A673 (cell line): ENCODE results near the gene GPATCH3. TPM values are rescaled to one million over a fixed set of nuclear protein-coding genes. Genes with fewer than 3 reads are reported as not detected.
"Not testable (repeated sequence)": the region's sequence is repeated elsewhere in the genome, so short reads cannot be mapped to it uniquely, and the experiment has no call there.

Experiments used
- BruUV-seq: library from RNA; stranded (reverse); fragments of 400-500 nt; replicated peaks from 2 replicates; lab custom pipeline; 2021; lab: Mats Ljungman, UMichigan
- CTCF ChIA-PET: fragments of 300-600 bp; sonication (Branson Sonifier 250); formaldehyde crosslinking; loops from one replicate; lab custom pipeline; 2022; ENCODE audit warnings: antibody characterized with exemption; lab: Charles Lee
- POLR2A ChIA-PET: fragments of 300-600 bp; sonication (Branson Sonifier 250); formaldehyde crosslinking; loops from one replicate; lab custom pipeline; 2022; ENCODE audit warnings: antibody characterized with exemption; ENCODE audit not compliant: low non-redundant PET; lab: Charles Lee
- DNase-seq: peaks from one replicate; pipeline ENCODE4 v3.0.0-alpha.2; 2015; ENCODE audit warnings: low spot score
- H3K27ac ChIP-seq: fragments of 200-600 bp; sonication (generic); 2 replicates; pipeline ENCODE4 v1.5.1; 2016; ENCODE audit warnings: mixed run types, low read depth, mild to moderate bottlenecking, mixed read lengths, antibody characterized with exemption, low read length; ENCODE audit not compliant: poor library complexity, severe bottlenecking
- H3K27me3 ChIP-seq: fragments of 200-600 bp; sonication (generic); replicated peaks from 2 replicates; pipeline ENCODE4 v1.6.1; 2017; ENCODE audit warnings: mixed run types, low read depth, mild to moderate bottlenecking, mixed read lengths, antibody characterized with exemption, low read length; ENCODE audit not compliant: insufficient read depth, poor library complexity
- H3K36me3 ChIP-seq: fragments of 200-600 bp; sonication (generic); 2 replicates; pipeline ENCODE4 v1.6.1; 2016; ENCODE audit warnings: mixed run types, mild to moderate bottlenecking, mixed read lengths, antibody characterized with exemption, low read length; ENCODE audit not compliant: insufficient read depth, poor library complexity, severe bottlenecking
- H3K4me1 ChIP-seq: fragments of 200-600 bp; sonication (generic); 2 replicates; pipeline ENCODE4 v1.6.1; 2017; ENCODE audit warnings: mixed run types, mild to moderate bottlenecking, mixed read lengths, antibody characterized with exemption, low read length; ENCODE audit not compliant: insufficient read depth, poor library complexity, severe bottlenecking
- H3K4me3 ChIP-seq: fragments of 200-600 bp; sonication (generic); 2 replicates; pipeline ENCODE4 v1.5.1; 2016; ENCODE audit warnings: low read depth, mixed run types, mild to moderate bottlenecking, mixed read lengths, low read length; ENCODE audit not compliant: poor library complexity, severe bottlenecking
- H3K9me3 ChIP-seq: fragments of 200-600 bp; sonication (generic); 2 replicates; pipeline ENCODE4 v1.6.1; 2016; ENCODE audit warnings: mixed run types, low read depth, mild to moderate bottlenecking, mixed read lengths, antibody characterized with exemption, low read length; ENCODE audit not compliant: poor library complexity, severe bottlenecking
- EZH2 ChIP-seq: fragments of 200-600 bp; sonication (generic); IDR thresholded peaks from 2 replicates; pipeline ENCODE4 v1.6.1; 2017; ENCODE audit warnings: borderline replicate concordance, low read depth, mild to moderate bottlenecking, mixed read lengths, antibody characterized with exemption, low read length; ENCODE audit not compliant: poor library complexity, severe bottlenecking
- intact Hi-C: fragments of 100-400 bp; cut with micrococcal nuclease; formaldehyde crosslinking; loops from one replicate; pipeline ENCODE4 v1.10.0; 2022; ENCODE audit not compliant: unreplicated experiment
- total RNA-seq: library from RNA; stranded (reverse); gene quantifications from 2 replicates; pipeline ENCODE4 v1.2.3, GENCODE V29; 2021
- TF ChIP-seq, protein P1 (sequence below): fragments of 300-800, 200-600 bp; sonication (generic); conservative IDR thresholded peaks from 2 replicates; pipeline ENCODE4 v1.5.1; 2017; ENCODE audit warnings: low read depth, mild to moderate bottlenecking, antibody characterized with exemption, low read length, moderate library complexity, mixed read lengths

GPATCH3 gene
- total RNA-seq, 1 experiment from 2014 or later: 19.5 TPM

DNA sequence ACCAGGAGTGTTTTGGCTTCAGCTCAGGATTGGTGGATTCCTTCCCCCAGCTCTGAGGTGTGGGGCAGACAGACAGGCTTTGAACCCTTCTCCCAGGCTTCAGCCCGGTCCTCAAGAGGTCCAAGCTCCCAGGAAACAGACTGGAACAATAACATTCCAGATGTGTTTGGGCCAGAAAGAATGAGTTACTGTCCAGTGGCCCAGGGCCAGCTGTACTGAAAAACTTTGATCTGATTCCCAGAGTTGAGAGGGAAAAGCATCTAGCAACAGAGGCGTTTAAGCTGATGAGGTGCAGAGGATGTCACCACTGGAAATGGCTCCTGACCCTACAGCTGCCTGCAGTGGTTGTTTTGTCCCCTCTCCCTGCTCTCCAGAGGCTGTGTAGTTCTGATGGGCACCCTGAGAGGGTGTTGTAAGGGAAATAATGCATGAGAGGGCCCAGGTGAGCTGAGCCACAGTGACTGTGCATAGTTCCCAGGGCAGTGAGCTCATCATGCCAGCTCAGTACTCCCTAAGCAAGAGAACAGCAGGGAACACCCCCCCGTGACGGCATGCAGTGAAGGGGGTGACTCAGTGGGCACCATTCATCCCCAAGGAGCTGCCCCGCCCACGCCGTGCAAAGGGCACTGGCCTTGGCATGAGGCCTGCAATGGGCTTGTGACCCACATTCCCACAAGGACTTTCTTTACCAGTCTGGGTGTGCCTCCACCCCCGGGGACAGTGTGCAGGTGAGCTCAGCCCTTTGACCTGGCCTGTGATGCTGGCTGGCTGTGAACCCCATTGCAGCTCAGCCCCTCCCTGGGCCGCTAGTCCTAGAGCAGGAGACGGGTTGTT, 51.1 kb downstream of the GPATCH3 start:
- no peak for TF ChIP-seq EZH2
- TF ChIP-seq, protein P1, sequence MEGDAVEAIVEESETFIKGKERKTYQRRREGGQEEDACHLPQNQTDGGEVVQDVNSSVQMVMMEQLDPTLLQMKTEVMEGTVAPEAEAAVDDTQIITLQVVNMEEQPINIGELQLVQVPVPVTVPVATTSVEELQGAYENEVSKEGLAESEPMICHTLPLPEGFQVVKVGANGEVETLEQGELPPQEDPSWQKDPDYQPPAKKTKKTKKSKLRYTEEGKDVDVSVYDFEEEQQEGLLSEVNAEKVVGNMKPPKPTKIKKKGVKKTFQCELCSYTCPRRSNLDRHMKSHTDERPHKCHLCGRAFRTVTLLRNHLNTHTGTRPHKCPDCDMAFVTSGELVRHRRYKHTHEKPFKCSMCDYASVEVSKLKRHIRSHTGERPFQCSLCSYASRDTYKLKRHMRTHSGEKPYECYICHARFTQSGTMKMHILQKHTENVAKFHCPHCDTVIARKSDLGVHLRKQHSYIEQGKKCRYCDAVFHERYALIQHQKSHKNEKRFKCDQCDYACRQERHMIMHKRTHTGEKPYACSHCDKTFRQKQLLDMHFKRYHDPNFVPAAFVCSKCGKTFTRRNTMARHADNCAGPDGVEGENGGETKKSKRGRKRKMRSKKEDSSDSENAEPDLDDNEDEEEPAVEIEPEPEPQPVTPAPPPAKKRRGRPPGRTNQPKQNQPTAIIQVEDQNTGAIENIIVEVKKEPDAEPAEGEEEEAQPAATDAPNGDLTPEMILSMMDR: no peak
- no peaks in the 10 kb centered on the region for H3K4me1 ChIP-seq
- H3K27ac ChIP-seq: no peak overlapping the region
- CTCF ChIA-PET: no interaction called here
- POLR2A ChIA-PET: no interaction called here
- intact Hi-C loops: no loop called here
- no peak for DNase-seq
- H3K36me3 ChIP-seq: peaks cover 55% of the 10 kb centered on the region
- no peaks in the 10 kb centered on the region for H3K27me3 ChIP-seq
- BruUV-seq: no TSS peak
- no peaks in the 10 kb centered on the region for H3K9me3 ChIP-seq
- H3K4me3 ChIP-seq: no peak overlapping the region

DNA sequence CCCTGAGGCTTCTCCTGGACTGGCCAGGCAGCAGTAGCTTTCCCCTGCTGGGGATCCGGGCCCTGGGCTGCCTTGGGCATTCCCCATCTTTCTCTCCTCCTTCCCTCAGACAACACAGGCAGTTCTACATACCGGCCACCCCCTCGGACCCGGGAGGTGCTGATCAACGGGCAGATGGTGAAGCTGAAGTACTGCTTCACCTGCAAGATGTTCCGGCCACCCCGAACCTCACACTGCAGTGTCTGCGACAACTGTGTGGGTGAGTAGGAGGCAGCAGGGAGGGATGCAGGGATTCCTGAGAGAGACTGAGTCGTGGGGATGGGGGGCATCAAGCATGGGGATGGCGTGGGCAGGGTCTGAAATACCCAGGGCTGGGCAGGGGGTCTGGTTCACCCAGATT, 51.8 kb downstream of the GPATCH3 start:
- no TSS peak for BruUV-seq
- ChIA-PET CTCF (no interaction called here), POLR2A (no interaction called here)
- Histone ChIP-seq H3K36me3 (peaks cover 52% of the 10 kb centered on the region), H3K9me3 (no peaks in the 10 kb centered on the region), H3K4me1 (no peaks in the 10 kb centered on the region), H3K4me3 (no peak overlapping the region), H3K27ac (no peak overlapping the region), H3K27me3 (no peaks in the 10 kb centered on the region)
- TF ChIP-seq EZH2: no peak
- TF ChIP-seq, protein P1: no peak
- intact Hi-C loops: no loop called here
- DNase-seq: no peak

DNA sequence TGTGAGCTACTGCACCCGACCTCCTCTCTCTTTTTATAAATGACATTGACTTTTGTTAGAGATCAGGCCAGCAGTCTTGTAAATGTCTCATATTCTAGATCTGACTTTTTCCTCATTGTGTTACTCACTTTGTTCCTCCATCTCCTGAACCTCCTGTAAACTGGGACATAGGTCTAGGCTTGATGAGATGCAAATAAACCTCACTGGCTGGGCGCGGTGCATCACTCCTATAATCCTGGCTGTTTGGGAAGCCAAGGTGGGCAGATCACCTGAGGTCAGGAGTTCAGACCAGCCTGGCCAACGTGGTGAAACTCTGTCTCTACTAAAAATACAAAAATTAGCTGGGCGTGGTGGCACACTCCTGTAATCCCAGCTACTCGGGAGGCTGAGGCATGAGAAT, 52.4 kb downstream of the GPATCH3 start:
- POLR2A ChIA-PET, BruUV-seq, intact Hi-C loops, H3K27ac ChIP-seq, H3K4me1 ChIP-seq, DNase-seq, CTCF ChIA-PET, H3K9me3 ChIP-seq, H3K4me3 ChIP-seq, H3K27me3 ChIP-seq: not testable (repeated sequence)
- H3K36me3 ChIP-seq: peaks cover 47% of the 10 kb centered on the region
